OCI-LY3 (cell line): Measurements from ENCODE around the gene CEP55.

Experiments
- H2AFZ ChIP-seq: fragments of 200-600, 300-600 bp; shearing (Covaris generic); 2 replicates; pipeline ENCODE4 v1.6.0; 2014; ENCODE audit warnings: antibody characterized with exemption, low read depth, low read length
- H3K27ac ChIP-seq: fragments of 200-600, 300-600 bp; sonication (generic); 2 replicates; pipeline ENCODE4 v1.5.1; 2014; ENCODE audit warnings: mild to moderate bottlenecking, low read length, moderate library complexity, mixed read lengths
- H3K27me3 ChIP-seq: fragments of 200-600, 300-600 bp; sonication (generic); 2 replicates; pipeline ENCODE4 v1.6.1; 2014; ENCODE audit warnings: low read depth, low read length, mixed read lengths
- H3K36me3 ChIP-seq: fragments of 200-600, 300-600 bp; sonication (generic); replicated peaks from 2 replicates; pipeline ENCODE3; 2014; ENCODE audit warnings: low read depth, low read length, mixed read lengths
- H3K4me1 ChIP-seq: fragments of 300-600, 200-600 bp; sonication (generic); 2 replicates; pipeline ENCODE4 v1.6.1; 2014; ENCODE audit warnings: low read length, mixed read lengths
- H3K4me2 ChIP-seq: fragments of 200-600, 300-600 bp; sonication (generic); 2 replicates; pipeline ENCODE4 v1.6.1; 2014; ENCODE audit warnings: low read length, mixed read lengths
- H3K4me3 ChIP-seq: fragments of 300-600, 200-600 bp; sonication (generic); 2 replicates; pipeline ENCODE4 v1.5.1; 2014; ENCODE audit warnings: antibody characterized with exemption, mild to moderate bottlenecking, low read length, moderate library complexity
- H3K79me2 ChIP-seq: fragments of 300-600, 200-600 bp; shearing (Covaris generic); 2 replicates; pipeline ENCODE4 v1.6.1; 2014; ENCODE audit warnings: mild to moderate bottlenecking, low read length, mixed read lengths
- H3K9ac ChIP-seq: fragments of 300-600, 200-600 bp; shearing (Covaris generic); 2 replicates; pipeline ENCODE4 v1.6.0; 2014; ENCODE audit warnings: mild to moderate bottlenecking, low read length, moderate library complexity
- H3K9me3 ChIP-seq: fragments of 200-600, 300-600 bp; shearing (Covaris generic); 2 replicates; pipeline ENCODE4 v1.6.1; 2014; ENCODE audit warnings: low read length, mixed read lengths; ENCODE audit not compliant: insufficient read depth
- H4K20me1 ChIP-seq: fragments of 200-600, 300-600 bp; sonication (generic); 2 replicates; pipeline ENCODE4 v1.6.1; 2016; ENCODE audit warnings: low read length, mixed read lengths; ENCODE audit not compliant: insufficient read depth
- EZH2phosphoT487 ChIP-seq: fragments of 200-600 bp; shearing (Covaris generic); IDR thresholded peaks from 2 replicates; pipeline ENCODE4 v1.6.1; 2018; ENCODE audit warnings: antibody characterized with exemption, mixed run types, low read depth
- TF ChIP-seq, protein P1 (sequence below): fragments of 200-600, 300-600 bp; sonication (generic); IDR thresholded peaks from 2 replicates; pipeline ENCODE4 v1.5.1; 2014; ENCODE audit warnings: antibody characterized with exemption, low read length, low read depth

Gene CEP55

DNA sequence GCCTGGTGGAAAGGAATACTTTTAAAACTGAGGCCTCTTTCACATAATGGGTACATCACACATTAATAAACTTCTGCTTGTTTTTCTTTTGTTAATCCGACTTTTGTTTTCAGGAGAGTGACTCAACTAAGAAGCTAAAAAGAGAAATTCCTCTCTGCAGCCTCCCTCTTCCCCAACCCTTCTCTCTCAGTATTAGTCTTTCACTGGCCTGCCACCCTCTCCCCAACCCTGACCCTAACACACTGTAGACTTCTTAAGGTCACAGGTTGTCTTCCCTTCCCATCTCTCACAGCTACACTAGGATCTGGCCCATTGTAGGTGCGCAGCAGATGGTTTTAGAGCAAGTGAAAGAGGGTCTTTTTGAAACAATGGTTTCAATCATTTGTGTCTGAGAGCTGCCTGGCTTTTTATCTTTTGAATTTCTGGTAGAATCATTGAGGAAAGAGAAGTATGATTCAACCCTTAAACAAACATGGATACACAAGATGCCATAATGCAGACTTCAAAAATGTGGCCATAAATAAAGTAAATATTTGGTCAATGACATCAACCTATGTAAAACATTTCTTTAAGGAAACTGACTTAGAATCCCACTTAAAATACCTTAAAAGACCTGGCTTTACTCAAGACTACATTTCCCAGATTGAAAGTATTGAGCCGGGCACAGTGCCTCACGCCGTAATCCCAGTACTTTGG, 52.1 kb downstream of the CEP55 start:
- H3K9me3 ChIP-seq = no peaks in the 10 kb centered on the region
- H3K4me3 ChIP-seq = no peak overlapping the region
- H3K9ac ChIP-seq = no peak overlapping the region
- no peak overlapping the region for H3K4me2 ChIP-seq
- no peaks in the 10 kb centered on the region for H3K27me3 ChIP-seq
- no peak overlapping the region for H3K27ac ChIP-seq
- no peaks in the 10 kb centered on the region for H3K4me1 ChIP-seq
- no peak for TF ChIP-seq EZH2phosphoT487
- H2AFZ ChIP-seq = no peak overlapping the region
- H3K36me3 ChIP-seq = no peaks in the 10 kb centered on the region
- no peaks in the 10 kb centered on the region for H3K79me2 ChIP-seq
- no peaks in the 10 kb centered on the region for H4K20me1 ChIP-seq

DNA sequence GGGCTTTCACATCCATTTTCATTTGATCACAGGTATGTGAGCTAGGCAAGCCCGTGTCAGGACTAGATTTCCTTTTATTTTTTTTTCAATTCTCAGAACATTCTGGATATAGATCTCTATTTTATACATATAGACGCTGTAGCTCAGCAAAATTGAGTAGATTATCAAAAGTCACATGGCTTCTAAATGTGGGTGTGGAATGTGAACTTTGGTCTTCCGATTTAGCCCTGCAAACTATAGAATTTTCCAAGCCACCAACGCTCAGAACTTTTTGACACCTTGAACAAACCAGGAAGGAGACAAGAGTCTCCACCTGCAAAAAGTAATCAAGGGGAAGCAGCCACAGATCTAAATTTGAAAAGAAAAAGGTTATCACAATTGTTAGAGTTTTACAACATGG, 54.2 kb downstream of the CEP55 start:
- TF ChIP-seq, protein P1, sequence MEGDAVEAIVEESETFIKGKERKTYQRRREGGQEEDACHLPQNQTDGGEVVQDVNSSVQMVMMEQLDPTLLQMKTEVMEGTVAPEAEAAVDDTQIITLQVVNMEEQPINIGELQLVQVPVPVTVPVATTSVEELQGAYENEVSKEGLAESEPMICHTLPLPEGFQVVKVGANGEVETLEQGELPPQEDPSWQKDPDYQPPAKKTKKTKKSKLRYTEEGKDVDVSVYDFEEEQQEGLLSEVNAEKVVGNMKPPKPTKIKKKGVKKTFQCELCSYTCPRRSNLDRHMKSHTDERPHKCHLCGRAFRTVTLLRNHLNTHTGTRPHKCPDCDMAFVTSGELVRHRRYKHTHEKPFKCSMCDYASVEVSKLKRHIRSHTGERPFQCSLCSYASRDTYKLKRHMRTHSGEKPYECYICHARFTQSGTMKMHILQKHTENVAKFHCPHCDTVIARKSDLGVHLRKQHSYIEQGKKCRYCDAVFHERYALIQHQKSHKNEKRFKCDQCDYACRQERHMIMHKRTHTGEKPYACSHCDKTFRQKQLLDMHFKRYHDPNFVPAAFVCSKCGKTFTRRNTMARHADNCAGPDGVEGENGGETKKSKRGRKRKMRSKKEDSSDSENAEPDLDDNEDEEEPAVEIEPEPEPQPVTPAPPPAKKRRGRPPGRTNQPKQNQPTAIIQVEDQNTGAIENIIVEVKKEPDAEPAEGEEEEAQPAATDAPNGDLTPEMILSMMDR = no peak
- TF ChIP-seq EZH2phosphoT487 = no peak
- H3K4me3 ChIP-seq = no peak overlapping the region
- H3K27me3 ChIP-seq = no peaks in the 10 kb centered on the region
- H4K20me1 ChIP-seq = no peaks in the 10 kb centered on the region
- no peaks in the 10 kb centered on the region for H3K79me2 ChIP-seq
- H3K27ac ChIP-seq = no peak overlapping the region
- H3K4me1 ChIP-seq = no peaks in the 10 kb centered on the region
- H2AFZ ChIP-seq = no peak overlapping the region
- H3K36me3 ChIP-seq = no peaks in the 10 kb centered on the region
- H3K4me2 ChIP-seq = no peak overlapping the region
- no peak overlapping the region for H3K9ac ChIP-seq
- H3K9me3 ChIP-seq = no peaks in the 10 kb centered on the region

DNA sequence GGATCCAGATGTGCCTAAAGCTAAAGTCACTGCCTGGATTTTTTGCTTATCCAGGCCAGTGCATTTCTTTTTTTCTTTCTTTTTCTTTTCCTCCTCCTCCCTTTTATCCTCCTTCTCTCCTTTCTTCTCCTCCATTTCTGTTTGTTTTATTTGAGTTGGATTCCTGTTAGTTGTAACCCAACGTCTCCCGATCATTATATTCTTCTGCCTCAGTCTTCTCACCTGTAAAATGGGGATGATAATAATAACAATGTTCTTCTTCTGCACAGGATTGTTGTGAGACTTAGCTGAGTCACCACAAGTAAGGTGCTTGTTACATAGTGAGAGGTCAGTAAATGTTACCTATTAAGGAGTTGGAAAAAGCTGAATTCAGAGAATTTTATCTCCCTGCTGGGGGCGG, 56.4 kb downstream of the CEP55 start:
- H3K4me2 ChIP-seq = no peak overlapping the region
- H4K20me1 ChIP-seq = no peaks in the 10 kb centered on the region
- H3K79me2 ChIP-seq = no peaks in the 10 kb centered on the region
- H3K9ac ChIP-seq = no peak overlapping the region
- TF ChIP-seq, protein P1 = no peak
- no peak for TF ChIP-seq EZH2phosphoT487
- H2AFZ ChIP-seq = no peak overlapping the region
- no peaks in the 10 kb centered on the region for H3K4me1 ChIP-seq
- H3K4me3 ChIP-seq = no peak overlapping the region
- H3K36me3 ChIP-seq = no peaks in the 10 kb centered on the region
- no peak overlapping the region for H3K27ac ChIP-seq
- no peaks in the 10 kb centered on the region for H3K27me3 ChIP-seq
- no peaks in the 10 kb centered on the region for H3K9me3 ChIP-seq

- TF ChIP-seq, protein P1 = no peak
- TF ChIP-seq EZH2phosphoT487 = no peak
- Histone ChIP-seq H3K4me3 (no peak overlapping the region), H3K9ac (no peak overlapping the region), H3K27ac (no peak overlapping the region), H4K20me1 (no peaks in the 10 kb centered on the region), H2AFZ (no peak overlapping the region), H3K36me3 (no peaks in the 10 kb centered on the region), H3K9me3 (no peaks in the 10 kb centered on the region), H3K4me1 (no peaks in the 10 kb centered on the region), H3K27me3 (no peaks in the 10 kb centered on the region), H3K79me2 (no peaks in the 10 kb centered on the region), H3K4me2 (no peak overlapping the region)
Observed at GRCh38 chr10:93553482-93554315, 57.3 kb downstream of the CEP55 start.
